Trophoblast cell (in vitro differentiated cells and primary cell): ENCODE measurements around the gene PNMA6E.

Experiments used
- DNase-seq, 2 donors: peaks; one replicate each; pipeline ENCODE4 v3.0.0-alpha.2; 2016
- H2AFZ ChIP-seq: 2 replicates; pipeline ENCODE4 v1.6.1; 2013; ENCODE audit warnings: low read length, moderate library complexity, mild to moderate bottlenecking; ENCODE audit not compliant: insufficient read depth, poor library complexity
- H2AK5ac ChIP-seq: 2 replicates; pipeline ENCODE4 v1.6.1; 2013; ENCODE audit warnings: mild to moderate bottlenecking, low read length
- H2BK120ac ChIP-seq: 2 replicates; pipeline ENCODE4 v1.6.1; 2013; ENCODE audit warnings: low read length, mild to moderate bottlenecking, moderate library complexity; ENCODE audit not compliant: insufficient read depth, poor library complexity
- H2BK12ac ChIP-seq: 2 replicates; pipeline ENCODE4 v1.6.1; 2013; ENCODE audit warnings: mild to moderate bottlenecking, low read length, moderate library complexity
- H2BK5ac ChIP-seq: 2 replicates; pipeline ENCODE4 v1.6.1; 2013; ENCODE audit warnings: low read length, low read depth, moderate library complexity, mild to moderate bottlenecking; ENCODE audit not compliant: poor library complexity
- H3K14ac ChIP-seq: 2 replicates; pipeline ENCODE4 v1.6.1; 2013; ENCODE audit warnings: mild to moderate bottlenecking, low read length
- H3K18ac ChIP-seq: 2 replicates; pipeline ENCODE4 v1.6.1; 2013; ENCODE audit warnings: mild to moderate bottlenecking, low read length
- H3K23ac ChIP-seq: 2 replicates; pipeline ENCODE4 v1.6.1; 2013; ENCODE audit warnings: low read length
- H3K27ac ChIP-seq: 2 replicates; pipeline ENCODE4 v1.5.1; 2013; ENCODE audit warnings: low read depth, mild to moderate bottlenecking, inconsistent platforms, low read length, moderate library complexity
- H3K27me3 ChIP-seq: 2 replicates; pipeline ENCODE4 v1.6.1; 2013; ENCODE audit warnings: inconsistent platforms, mild to moderate bottlenecking, low read length, moderate library complexity; ENCODE audit not compliant: insufficient read depth
- H3K36me3 ChIP-seq, 2 experiments: 1 replicate in 1 of 2; 2 replicates in 1 of 2; pipeline ENCODE4 v1.6.1; 2013; ENCODE audit warnings: low read length in 2 of 2, mild to moderate bottlenecking in 2 of 2, moderate library complexity in 1 of 2; ENCODE audit not compliant: insufficient read depth in 2 of 2, control insufficient read depth in 1 of 2
- H3K4ac ChIP-seq: 2 replicates; pipeline ENCODE4 v1.6.1; 2013; ENCODE audit warnings: low read depth, mild to moderate bottlenecking, low read length, moderate library complexity
- H3K4me1 ChIP-seq, 2 experiments: 1 replicate in 1 of 2; 2 replicates in 1 of 2; pipeline ENCODE4 v1.6.1; 2013; ENCODE audit warnings: low read length in 2 of 2, mild to moderate bottlenecking in 2 of 2, moderate library complexity in 1 of 2; ENCODE audit not compliant: insufficient read depth in 2 of 2, control insufficient read depth in 1 of 2
- H3K4me2 ChIP-seq: 2 replicates; pipeline ENCODE4 v1.6.1; 2013; ENCODE audit warnings: inconsistent platforms, mild to moderate bottlenecking, low read length, moderate library complexity
- H3K4me3 ChIP-seq: 2 replicates; pipeline ENCODE4 v1.5.1; 2013; ENCODE audit warnings: mild to moderate bottlenecking, low read depth, low read length, inconsistent platforms
- H3K79me1 ChIP-seq: one replicate; pipeline ENCODE4 v1.6.1; 2013; ENCODE audit warnings: low read length
- H3K79me2 ChIP-seq: 2 replicates; pipeline ENCODE4 v1.6.1; 2013; ENCODE audit warnings: low read length, mild to moderate bottlenecking; ENCODE audit not compliant: control insufficient read depth, insufficient read depth, poor library complexity
- H3K9ac ChIP-seq: 2 replicates; pipeline ENCODE4 v1.6.1; 2013; ENCODE audit warnings: mild to moderate bottlenecking, low read length
- H3K9me3 ChIP-seq: 2 replicates; pipeline ENCODE4 v1.6.1; 2013; ENCODE audit warnings: low read depth, mild to moderate bottlenecking, control low read depth, inconsistent platforms, low read length; ENCODE audit not compliant: insufficient read depth
- H4K12ac ChIP-seq: 2 replicates; pipeline ENCODE4 v1.6.1; 2013; ENCODE audit warnings: low read depth, mild to moderate bottlenecking, low read length, moderate library complexity
- H4K8ac ChIP-seq: 2 replicates; pipeline ENCODE4 v1.6.1; 2013; ENCODE audit warnings: low read depth, mild to moderate bottlenecking, low read length, moderate library complexity
- H4K91ac ChIP-seq: one replicate; pipeline ENCODE4 v1.6.1; 2013; ENCODE audit warnings: low read depth, mild to moderate bottlenecking, low read length, moderate library complexity
- WGBS: extraction: QIAGEN DNeasy Blood & Tissue Kit; methylation state at CpG from one replicate; pipeline ENCODE4 v1.1.7; 2013; ENCODE audit warnings: missing lambda C conversion rate; ENCODE audit not compliant: insufficient read length, insufficient coverage; ENCODE audit errors: extremely low coverage; 5-methylcytosine and 5-hydroxymethylcytosine counted together

PNMA6E gene

DNA sequence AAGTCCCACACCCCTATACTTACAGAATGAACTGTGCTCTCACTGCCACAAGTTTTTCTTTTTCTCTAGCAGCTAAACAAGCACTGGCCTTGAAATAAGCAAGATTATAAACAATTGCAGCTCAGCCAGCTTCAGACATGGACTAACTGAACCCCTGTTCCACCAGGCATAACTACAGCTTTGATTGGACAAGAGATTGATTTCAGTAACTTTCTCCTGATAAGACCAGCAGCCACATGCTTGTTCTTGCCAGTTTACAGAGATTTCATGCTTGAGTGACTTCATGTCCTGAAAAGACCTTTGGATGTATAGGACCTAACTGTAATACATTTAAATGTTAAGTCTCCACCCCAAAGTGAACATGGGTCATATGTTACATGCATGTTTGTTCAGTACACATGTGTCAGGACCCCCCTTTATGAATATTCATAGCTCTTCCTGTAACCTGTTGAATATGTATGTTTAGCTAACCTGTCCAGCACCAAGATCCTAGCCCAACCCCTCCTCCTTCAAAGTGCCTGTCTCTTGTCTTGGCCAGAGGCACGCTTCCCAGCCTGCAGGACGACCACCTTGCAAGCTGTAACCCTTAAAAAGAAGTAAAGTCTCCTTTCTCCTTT, 39.3 kb downstream of the PNMA6E start:
- no peak overlapping the region for H3K4me2 ChIP-seq
- H3K9ac ChIP-seq, result no peak overlapping the region
- H3K4ac ChIP-seq, result no peak overlapping the region
- no peak overlapping the region for H3K4me3 ChIP-seq
- H4K8ac ChIP-seq, result no peak overlapping the region
- H4K91ac ChIP-seq, result no peak overlapping the region
- H3K79me1 ChIP-seq, result no peaks in the 10 kb centered on the region
- H3K27me3 ChIP-seq, result no peaks in the 10 kb centered on the region
- H2BK5ac ChIP-seq, result no peak overlapping the region
- H3K79me2 ChIP-seq, result no peaks in the 10 kb centered on the region
- no peaks in the 10 kb centered on the region for H3K36me3 ChIP-seq
- H2BK12ac ChIP-seq, result no peak overlapping the region
- H3K27ac ChIP-seq, result no peak overlapping the region
- no CpG with 5 or more reads among the region's 2 CpGs for WGBS
- H2AFZ ChIP-seq, result no peak overlapping the region
- no peak overlapping the region for H2BK120ac ChIP-seq
- H3K9me3 ChIP-seq, result peaks cover 3% of the 10 kb centered on the region
- no peak overlapping the region for H2AK5ac ChIP-seq
- no peak overlapping the region for H3K23ac ChIP-seq
- H4K12ac ChIP-seq, result no peak overlapping the region
- DNase-seq, result no peak
- H3K4me1 ChIP-seq, result no peaks in the 10 kb centered on the region
- no peak overlapping the region for H3K14ac ChIP-seq
- H3K18ac ChIP-seq, result no peak overlapping the region

DNA sequence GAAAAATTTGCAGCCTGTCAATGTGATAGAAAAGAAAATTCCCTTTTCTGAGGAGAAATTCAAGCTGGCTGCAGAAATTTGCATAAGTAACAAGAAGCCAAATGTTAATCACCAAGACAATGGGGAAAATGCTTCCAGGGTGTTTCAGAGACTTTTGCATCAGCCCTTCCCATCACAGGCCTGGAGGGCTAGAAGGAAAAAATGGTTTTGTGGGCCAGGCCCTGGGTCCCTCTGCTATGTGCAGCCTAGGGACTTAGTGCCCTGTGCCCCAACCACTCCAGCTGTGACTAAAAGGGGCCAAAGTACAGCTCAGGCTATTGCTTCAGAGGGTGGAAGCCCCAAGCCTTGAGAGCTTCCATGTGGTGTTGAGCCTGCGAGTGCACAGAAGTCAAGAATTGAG, 43.3 kb downstream of the PNMA6E start:
- WGBS, result no CpG with 5 or more reads among the region's 1 CpG

DNA sequence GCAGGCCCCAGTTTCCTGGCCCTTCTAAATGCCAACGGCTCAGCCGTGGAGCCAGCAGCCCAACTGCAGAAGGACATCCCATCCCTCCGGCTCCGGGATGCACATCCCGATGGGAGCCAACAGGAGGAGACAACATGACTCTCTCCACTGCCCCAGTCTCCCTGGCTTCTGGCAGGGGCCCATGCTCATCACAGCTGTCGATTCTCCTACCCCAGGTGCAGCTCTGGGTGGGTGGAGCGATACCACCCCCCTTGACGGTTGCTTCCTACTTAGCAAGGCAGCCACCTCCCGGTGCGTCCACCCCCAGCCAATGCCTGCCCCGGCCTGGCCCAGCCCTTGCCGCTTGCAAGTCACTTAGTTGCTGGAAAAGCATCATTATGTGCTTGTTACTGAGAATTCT, 47.7 kb downstream of the PNMA6E start:
- Histone ChIP-seq H3K23ac (no peak overlapping the region), H3K18ac (no peak overlapping the region), H4K91ac (no peak overlapping the region), H4K12ac (no peak overlapping the region), H2BK120ac (no peak overlapping the region), H3K4me3 (no peak overlapping the region), H3K4ac (no peak overlapping the region), H3K4me1 (no peaks in the 10 kb centered on the region), H3K27ac (no peak overlapping the region), H3K27me3 (no peaks in the 10 kb centered on the region), H3K79me2 (no peaks in the 10 kb centered on the region), H2BK12ac (no peak overlapping the region), H3K9ac (no peak overlapping the region), H3K4me2 (no peak overlapping the region), H2AK5ac (no peak overlapping the region), H3K14ac (no peak overlapping the region), H2AFZ (no peak overlapping the region), H3K79me1 (no peaks in the 10 kb centered on the region), H4K8ac (no peak overlapping the region), H3K36me3 (peaks cover 12 to 14% of the 10 kb centered on the region in 2 experiments), H2BK5ac (no peak overlapping the region), H3K9me3 (peaks cover 5% of the 10 kb centered on the region)
- WGBS, result no CpG with 5 or more reads among the region's 12 CpGs
- no peak for DNase-seq

More for the DNA sequence above, 43.3 kb downstream of the PNMA6E start:
- Histone ChIP-seq H3K27me3 (no peaks in the 10 kb centered on the region), H4K8ac (no peak overlapping the region), H2BK12ac (no peak overlapping the region), H3K79me2 (no peaks in the 10 kb centered on the region), H3K27ac (no peak overlapping the region), H3K9ac (no peak overlapping the region), H2BK120ac (no peak overlapping the region), H3K14ac (no peak overlapping the region), H4K91ac (no peak overlapping the region), H3K36me3 (no peaks in the 10 kb centered on the region), H3K4me2 (no peak overlapping the region), H2AK5ac (no peak overlapping the region), H3K9me3 (peaks cover 5% of the 10 kb centered on the region), H3K4me1 (no peaks in the 10 kb centered on the region), H3K23ac (no peak overlapping the region), H2BK5ac (no peak overlapping the region), H2AFZ (no peak overlapping the region), H4K12ac (no peak overlapping the region), H3K18ac (no peak overlapping the region), H3K4ac (no peak overlapping the region), H3K4me3 (no peak overlapping the region), H3K79me1 (no peaks in the 10 kb centered on the region)
- no peak for DNase-seq

- no peaks in the 10 kb centered on the region for H3K27me3 ChIP-seq
- no peak overlapping the region for H3K4me2 ChIP-seq
- H3K79me2 ChIP-seq, result no peaks in the 10 kb centered on the region
- no peak overlapping the region for H2AFZ ChIP-seq
- peaks cover 14% of the 10 kb centered on the region in 2 experiments for H3K36me3 ChIP-seq
- no CpG with 5 or more reads among the region's 3 CpGs for whole genome bisulfite sequencing
- no peak overlapping the region for H2AK5ac ChIP-seq
- no peaks in the 10 kb centered on the region for H3K79me1 ChIP-seq
- no peak overlapping the region for H4K12ac ChIP-seq
- H3K27ac ChIP-seq, result no peak overlapping the region
- H3K4me3 ChIP-seq, result no peak overlapping the region
- H3K9ac ChIP-seq, result no peak overlapping the region
- no peaks in the 10 kb centered on the region for H3K4me1 ChIP-seq
- peaks cover 3% of the 10 kb centered on the region for H3K9me3 ChIP-seq
- H3K23ac ChIP-seq, result no peak overlapping the region
- DNase-seq, result no peak
- no peak overlapping the region for H4K91ac ChIP-seq
- no peak overlapping the region for H2BK5ac ChIP-seq
- no peak overlapping the region for H4K8ac ChIP-seq
- H3K4ac ChIP-seq, result no peak overlapping the region
- H2BK120ac ChIP-seq, result no peak overlapping the region
- H3K14ac ChIP-seq, result no peak overlapping the region
- H2BK12ac ChIP-seq, result no peak overlapping the region
- no peak overlapping the region for H3K18ac ChIP-seq
Observed at GRCh38 chrX:153352858-153353257, 48.3 kb downstream of the PNMA6E start.
